Inflammatory macrophage (primary cell): ENCODE data around the gene CCDC88B.

Source experiments
- DNase-seq, 2 donors: peaks; one replicate each; pipeline ENCODE4 v3.0.0-alpha.2; 2020 to 2022

The CCDC88B gene

DNA sequence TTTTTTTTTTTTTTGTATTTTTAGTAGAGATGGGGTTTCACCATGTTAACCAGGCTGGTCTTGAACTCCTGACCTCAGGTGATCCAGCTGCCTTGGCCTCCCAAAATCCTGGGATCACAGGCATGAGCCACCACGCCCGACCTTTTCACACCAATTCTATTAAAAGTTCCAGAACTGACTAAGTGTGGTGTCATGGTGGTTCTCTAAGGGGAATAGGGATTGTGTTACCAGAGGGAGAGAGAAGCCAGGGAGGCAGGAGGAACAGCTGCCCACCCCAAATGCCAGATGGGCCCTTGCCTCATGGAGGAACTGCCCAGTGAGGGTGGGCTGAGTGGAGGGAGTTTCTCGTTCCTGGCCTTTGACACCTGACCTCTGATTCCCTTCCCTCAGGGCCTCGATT is 24.9 kb downstream of the CCDC88B start:
- DNase-seq = no peak

DNA sequence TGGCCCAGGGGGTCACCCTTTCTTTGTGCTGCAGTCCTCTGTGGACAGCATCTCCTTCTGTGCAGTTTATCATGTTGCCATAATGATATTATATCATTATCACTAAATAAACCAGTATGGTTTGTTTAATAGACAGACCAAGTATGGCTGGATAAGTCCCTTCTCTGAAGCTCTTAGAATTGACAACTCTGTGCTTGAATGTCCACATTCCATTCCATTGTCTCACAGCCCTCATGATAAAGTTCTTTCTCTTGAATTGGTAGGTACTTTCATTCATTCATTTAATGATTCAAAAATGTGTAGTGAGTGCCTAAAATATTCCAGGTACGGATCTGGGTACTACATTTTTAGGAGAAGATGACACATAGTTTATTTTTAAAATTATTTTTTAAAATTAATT is 26.7 kb downstream of the CCDC88B start:
- DNase-seq = no peak

DNA sequence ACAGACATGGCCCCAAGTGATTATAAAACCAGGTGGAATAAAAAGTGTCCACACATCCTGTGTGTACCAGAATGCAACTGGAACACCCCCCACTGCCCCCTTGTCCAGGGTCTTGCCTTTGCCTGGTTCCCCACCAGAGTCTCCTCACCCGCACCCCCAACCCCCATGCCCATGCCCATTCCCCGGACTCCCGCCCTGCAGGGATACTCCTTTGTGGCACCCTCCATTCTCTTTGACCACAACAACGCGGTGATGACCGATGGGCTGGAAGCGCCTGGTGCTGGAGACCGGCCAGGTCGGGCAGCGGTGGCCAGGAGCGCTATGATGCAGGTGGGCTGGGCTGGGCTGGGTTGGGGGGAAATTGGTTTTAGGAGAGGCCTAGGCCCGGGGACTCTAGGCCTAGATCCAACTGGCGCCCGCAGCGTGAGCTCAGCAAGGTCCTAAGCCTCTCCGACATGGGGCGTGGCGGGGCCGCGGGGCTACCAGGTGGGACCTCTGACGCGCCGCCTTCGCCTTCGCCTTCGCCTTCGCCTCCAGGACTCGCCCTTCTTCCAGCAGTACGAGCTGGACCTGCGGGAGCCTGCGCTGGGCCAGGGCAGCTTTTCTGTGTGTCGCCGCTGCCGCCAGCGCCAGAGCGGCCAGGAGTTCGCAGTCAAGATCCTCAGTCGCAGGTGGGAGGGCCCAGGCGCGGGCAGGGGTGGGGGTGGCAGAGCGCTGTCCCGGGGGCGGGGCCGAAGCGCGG is 28.1 kb downstream of the CCDC88B start:
- DNase-seq = no peak

DNA sequence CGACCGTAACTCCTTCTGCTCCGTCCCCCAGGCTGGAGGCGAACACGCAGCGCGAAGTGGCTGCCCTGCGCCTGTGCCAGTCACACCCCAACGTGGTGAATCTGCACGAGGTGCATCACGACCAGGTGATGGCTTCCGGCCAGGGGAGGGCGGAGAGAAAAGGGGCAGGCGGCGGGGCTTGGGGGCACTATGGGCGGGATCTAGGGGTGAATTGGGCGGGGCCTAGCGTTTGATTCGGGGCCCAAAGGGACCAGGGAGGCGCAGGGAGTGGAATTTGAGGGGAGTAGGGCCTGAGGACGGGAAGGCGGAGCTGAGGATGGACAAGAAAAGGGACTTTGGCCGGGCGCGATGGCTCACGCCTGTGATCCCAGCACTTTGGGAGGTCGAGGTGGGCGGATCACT is 28.7 kb downstream of the CCDC88B start:
- no peak for DNase-seq

DNA sequence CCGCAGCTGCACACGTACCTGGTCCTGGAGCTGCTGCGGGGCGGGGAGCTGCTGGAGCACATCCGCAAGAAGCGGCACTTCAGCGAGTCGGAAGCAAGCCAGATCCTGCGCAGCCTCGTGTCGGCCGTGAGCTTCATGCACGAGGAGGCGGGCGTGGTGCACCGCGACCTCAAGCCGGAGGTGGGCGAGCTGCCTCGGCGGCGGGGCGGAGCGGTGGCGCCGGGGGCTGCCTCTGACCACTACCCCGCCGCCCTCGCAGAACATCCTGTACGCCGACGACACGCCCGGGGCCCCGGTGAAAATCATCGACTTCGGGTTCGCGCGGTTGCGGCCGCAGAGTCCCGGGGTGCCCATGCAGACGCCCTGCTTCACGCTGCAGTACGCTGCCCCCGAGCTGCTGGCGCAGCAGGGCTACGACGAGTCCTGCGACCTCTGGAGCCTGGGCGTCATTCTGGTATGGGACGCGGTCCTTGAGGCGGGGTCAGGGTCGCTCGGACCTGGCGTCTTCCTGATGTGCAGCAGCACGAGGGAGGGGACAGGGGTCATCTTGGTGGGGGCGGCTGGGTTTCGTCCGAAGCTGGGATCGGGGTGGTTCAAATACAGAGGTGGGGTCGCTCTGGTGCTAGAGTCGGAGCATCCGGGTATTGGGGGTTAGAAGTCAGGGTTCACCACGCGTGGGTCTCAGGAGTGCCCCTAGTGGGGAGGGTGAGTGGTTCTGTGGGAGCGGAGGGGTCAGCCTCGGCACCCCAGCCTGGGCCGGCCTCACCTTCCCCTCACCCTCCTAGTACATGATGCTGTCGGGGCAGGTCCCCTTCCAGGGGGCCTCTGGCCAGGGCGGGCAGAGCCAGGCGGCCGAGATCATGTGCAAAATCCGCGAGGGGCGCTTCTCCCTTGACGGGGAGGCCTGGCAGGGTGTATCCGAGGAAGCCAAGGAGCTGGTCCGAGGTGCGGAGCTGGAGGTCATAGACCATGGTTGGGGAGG is 29.7 kb downstream of the CCDC88B start:
- no peak for DNase-seq

DNA sequence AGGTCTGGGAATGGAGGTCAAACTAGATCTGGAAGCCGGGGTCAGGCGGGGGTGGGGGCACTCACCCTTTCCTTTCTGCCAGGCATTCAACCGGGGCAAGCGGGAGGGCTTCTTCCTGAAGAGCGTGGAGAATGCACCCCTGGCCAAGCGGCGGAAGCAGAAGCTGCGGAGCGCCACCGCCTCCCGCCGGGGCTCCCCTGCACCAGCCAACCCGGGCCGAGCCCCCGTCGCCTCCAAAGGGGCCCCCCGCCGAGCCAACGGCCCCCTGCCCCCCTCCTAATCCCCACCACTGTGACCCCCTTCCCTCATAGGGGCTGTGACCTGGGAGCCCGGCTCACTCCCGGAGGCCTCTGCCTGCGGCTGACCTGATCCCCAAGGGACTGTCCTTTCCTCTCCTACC is 31.2 kb downstream of the CCDC88B start:
- no peak for DNase-seq

DNA sequence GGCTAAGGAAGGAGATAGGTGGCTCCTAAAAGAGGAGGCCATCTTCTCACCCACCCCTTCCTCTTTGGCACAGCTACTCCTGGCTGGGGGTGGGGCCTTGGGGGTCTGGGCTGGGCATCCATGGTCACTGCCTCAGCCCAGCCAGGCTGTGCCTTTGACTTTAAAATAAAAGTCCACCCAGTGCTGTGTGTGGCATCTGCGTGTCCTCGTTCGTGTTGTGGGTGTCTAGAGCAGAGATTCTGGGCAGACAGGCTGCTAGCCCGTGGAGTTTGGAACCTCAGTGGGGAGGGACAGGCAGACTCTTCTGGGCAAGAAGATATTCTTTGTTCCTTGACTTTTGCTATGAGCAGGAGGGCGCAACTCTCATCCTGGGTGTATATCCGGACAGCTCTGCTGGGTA is 32.0 kb downstream of the CCDC88B start:
- DNase-seq = no peak

DNA sequence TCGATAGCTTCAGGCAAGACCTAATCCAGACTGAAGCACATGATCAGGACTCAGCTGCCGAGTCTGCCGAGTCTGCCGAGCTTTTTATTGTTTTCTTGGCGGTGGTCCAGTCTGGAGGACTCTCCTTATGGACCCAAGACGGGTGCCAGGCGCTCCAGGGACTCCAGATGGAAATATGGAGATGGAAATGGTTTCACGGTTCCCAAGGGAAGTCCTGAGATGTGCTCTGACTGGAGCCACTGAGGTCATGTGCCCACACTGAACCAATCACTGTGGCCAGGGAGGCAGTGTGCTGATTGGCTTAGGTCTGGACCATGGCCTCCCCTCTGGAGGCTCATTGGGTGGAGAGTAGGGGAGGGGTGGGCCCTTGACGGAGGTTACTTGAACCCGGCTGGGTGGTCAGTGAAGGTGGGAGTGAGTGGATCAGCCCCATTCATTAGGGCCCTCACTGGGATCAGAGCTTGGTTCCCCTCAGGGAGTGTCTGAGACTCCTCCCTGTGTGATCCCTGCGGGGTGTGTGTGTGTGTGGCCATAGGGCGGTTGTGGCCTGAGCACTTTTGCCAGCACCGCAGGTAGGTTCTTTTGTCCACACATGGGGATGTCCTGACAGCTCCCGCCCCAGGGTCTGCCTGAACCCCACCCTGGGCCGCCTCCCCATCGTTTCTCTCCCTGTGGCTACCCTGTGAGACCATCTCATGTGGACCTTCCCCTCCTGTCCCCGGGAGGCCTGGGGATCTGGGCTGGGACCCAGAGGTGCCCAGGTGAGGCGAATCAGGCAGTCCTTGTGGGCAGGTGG is 33.0 kb downstream of the CCDC88B start:
- DNase-seq = no peak

DNA sequence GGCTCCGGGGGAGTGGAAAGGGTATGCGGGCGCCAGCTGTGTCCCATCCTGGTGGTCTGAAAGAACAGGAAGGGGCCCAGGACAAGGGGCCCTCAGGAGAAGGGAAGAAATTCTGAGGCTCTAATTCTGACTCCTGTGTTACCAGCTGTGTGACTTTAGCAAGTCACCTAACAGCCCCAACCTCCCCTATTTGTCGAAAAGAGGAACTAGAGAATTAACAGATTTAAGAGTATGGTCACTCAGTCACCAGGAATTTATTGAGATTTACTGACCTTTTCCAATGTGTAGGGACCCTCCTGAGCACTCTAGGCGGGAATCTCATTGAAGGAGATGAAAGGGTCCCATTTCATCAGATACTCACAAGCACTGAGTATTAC is 33.6 kb downstream of the CCDC88B start:
- DNase-seq = peak in 1 of 2 donors; percentile 11

DNA sequence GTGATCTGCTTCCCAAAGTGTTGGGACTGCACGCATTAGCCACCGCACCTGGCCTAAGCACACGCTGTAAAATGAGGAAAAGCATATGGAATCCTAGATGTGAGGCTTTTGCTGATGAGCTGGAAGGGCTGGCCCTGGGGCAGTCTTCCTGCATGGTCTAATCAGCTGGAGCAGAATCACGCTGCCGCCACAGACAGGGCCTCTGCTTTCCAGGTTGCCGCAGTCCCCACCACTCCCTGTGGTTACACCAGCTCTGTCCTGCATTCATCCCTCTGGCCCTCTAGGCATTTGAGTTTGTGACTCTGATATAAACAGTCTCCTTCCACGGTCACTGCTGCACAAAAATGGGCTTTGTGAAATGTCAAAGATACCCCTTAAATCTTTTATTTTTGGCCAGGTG is 36.1 kb downstream of the CCDC88B start:
- no peak for DNase-seq

DNA sequence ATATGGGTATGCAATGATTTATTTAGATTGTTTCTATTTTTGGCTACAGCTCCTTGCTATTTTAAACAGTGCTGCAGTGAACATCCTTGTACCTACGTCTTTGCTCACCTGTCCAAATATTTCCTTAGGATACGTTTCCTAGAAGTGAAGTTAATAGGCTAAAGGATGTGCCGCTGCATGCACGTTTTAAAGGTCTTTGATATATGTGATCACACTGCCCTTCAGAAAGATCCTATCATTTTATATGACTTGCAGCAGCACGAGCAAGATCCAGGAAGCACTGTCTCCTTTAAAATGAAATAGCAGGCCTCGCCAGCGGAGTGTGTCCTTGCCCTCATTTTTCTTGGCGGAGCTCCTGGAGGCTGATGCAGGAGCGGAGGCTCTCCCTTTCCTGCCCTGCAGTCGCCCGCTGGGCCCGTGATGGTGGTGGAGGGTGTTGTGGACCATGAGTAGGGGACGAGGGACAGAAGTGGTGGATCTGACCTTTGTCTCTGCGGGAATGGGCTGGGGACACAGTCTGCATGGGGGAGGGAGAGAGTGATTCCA is 38.4 kb downstream of the CCDC88B start:
- DNase-seq = no peak

DNA sequence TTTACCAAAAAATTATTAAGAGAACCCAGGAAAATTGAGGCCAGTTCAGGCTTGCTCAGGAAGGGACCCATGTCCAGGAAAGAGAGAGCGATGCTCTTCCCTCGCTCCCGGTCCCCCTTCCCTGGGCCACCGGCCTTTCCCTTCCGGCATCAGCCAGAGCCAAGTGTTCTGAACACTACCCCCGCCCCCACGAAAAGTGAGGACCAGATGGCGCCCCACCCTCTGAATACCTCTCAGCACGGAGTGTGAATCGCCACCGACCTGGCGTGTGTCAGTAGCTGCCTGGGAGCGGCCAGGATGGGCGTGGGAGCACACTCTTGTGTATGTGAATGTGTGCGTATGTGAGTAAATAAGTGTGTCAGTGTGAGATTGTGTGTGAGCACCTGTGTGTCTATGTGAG is 39.2 kb downstream of the CCDC88B start:
- no peak for DNase-seq

DNA sequence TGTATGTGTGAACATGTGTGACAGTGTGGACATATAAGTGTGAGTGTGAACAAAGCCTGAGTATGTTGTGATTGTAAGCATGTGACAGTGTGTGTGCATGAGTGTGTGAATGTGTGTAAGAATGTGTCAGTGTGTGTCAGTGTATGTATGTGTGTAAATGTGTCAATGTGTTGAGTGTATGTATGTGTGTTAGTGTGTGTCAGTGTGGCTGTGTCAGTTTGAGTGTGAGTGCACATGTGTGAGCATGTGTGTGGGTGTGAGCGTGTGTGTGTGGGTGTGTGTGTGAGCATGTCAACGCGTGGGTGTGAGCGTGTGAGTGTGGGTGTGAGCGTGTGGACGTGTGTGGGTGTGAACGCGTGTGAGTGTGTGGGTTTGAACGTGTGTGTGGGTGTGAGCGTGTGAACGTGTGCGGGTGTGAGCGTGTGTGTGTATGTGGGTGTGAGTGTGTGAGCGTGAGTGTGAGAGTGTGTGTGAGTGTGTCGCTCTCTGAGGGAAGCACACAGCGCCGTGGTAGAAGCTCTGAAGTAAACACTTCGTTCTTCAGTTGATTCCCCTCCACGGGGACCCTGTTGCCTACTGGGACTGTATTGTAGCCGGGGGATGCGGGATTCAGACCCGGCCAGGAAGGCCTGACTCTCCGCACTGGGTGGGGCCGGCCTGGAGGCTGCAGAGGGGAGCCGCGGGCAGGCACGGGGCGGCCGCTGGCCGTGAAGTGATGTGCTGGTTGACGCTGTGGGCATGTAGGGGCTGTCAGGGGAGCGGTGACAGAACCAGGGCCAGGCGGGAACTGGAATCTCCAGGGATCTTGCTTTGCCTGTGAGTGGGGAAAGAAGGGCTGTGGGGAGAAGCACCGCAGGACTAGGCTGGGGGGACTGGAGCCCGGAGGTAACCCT is 40.1 kb downstream of the CCDC88B start:
- DNase-seq = no peak

DNA sequence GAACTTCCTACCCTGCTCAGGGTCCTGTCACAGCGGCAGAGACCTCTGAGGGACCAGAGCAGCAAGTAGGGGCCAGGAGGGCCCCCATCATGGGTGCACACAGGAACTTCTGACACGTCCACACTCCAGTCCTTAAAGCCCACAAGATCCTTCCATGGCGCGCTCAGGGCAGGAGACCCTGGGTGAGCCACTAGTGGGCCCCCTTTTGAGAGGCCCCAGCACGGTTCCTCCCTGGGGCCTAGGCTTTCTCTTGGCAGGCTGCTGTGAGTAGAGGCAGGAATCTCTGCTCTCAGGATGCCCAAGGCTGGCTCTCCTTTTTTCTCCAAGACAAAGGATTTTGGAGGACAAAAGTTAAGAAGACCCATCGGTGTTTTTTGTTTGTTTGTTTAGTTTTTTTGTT is 41.3 kb downstream of the CCDC88B start:
- no peak for DNase-seq

DNA sequence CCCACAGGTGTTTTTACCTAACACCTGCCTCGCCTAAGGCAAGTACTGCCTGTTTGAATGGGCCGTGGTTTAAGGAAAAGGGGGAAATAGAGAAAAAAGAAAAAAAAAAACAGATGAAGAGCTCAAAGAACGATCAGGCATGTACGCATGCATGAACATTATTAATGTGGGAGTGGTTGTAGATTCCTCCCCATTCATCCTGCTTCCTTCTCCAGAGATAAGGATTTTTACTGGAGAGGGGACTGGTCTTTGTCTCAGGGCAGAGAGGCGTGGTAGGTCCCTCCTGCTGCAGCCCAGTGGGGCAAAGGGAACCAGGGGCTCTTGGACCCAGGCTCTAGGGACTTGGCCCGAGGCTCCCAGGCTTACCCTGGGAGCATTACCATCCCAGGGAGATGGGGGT is 42.0 kb downstream of the CCDC88B start:
- DNase-seq = no peak

DNA sequence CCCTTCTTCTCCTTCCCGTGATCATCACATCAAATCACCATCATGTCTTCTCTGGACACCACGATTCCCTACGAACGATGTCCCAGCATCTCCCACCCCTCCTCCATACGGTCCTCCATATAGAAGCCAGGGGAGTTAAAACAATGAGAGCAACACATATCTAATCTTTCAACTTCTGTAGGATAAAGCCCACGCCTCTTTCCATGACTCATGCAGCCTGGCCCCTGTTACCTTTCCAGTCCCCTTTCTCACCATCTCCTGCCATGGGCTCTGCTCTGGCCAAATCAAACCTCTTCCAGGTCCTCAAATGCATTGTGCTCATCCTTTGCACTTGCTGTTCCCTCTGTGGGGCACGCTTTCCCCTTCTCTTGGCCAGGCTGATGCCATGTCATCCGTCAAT is 42.6 kb downstream of the CCDC88B start:
- DNase-seq = no peak

DNA sequence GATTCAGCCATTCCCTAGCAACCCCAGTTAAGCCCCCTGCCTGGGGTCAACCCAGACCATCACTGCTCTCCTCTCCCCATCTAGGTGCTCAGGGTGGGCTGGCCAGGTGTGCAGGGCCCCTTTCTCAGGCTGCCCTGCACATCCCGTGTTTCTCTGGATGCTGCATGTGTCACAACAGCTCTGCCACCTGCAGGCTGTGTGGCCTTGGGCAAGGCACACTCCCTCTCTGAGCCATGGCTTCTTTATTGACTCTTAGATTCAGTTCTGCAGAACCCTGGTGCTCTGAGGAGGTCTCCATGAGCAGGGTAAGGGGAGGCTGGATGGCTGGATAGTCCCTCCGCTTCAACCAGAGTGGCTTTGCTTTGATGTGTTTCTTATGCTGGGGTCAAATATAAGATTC is 43.6 kb downstream of the CCDC88B start:
- no peak for DNase-seq

DNA sequence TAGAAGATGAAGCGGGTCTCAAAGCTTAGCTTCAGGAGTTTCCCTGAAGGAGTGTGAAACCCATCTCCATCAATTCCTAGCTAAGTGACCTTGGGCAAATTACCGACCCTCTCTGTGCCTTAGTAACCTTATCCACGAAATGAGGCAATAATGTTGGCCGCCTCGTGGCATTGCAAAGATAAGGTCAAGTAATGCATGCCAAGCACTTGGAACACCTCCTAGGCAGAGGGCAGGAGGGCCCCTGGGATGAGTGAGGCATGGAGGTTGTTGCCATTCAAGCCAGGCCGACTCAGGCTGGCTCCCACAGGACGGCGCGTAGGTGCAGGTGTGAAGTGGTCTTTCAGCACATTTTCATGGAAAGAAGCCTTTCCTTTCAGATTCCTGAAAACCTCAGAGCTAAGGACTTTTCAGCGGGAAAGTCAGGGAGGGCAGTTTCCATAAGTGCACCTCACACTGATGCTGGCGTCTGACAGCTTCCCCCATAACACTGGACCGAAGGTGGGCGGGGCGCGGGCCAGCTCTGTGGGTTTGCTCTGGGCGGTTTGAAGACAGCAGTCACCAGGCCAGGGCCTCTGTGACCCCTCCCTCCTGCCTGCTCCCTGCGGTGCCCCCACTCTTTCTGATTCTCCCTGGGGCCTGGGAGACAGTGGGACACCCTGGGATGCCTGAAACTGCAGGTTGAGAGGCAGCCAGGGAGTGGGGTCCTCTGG is 44.2 kb downstream of the CCDC88B start:
- no peak for DNase-seq

DNA sequence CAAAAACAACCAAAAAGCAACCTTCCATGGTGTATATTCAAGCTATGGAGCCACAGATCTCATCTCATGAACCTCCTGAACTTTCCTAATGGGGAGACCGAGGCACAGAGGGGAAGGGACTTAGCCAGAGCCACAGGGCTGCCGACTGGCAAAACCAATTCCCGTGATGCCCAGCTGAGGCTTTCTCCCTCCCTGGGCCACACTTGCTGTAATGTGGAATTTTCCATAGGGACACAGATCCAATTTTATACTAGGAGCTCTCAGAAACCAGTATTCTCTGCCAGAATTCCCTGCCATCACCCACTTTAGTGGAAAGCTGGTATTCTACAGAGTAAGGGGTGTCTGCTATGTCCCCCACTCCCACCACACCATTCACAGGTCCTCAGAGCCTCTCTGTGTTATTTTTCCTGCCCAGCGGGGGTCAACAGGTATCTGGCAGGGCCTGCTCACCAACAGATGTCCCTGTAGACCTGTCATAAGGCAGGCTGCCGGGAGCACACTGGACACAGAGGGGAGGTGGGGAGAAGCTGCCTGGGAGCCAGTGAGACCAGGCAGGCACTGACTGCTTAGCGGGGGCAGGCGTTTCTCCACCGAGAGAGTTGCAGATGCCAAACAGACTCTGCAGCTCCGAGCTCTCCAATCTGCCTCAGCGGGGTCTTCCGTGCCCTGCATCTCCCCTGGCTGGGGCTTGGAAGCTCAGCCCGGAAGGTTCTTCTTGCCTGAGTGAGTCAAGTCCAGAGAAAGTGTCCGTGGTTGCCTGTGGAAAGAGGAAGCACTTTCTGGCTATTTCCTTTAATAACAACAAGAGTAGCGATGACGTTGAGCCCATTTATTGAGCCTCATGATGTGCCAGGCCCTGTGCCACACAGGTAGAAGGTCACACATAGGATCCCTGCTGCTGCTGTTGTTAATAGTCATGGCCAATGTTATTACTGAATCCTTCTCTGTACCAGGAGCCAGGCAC is 45.3 kb downstream of the CCDC88B start:
- DNase-seq = peak; percentile 73 to 76
